ENCODE data around the gene P3H3.

- TF ChIP-seq, protein P1, sequence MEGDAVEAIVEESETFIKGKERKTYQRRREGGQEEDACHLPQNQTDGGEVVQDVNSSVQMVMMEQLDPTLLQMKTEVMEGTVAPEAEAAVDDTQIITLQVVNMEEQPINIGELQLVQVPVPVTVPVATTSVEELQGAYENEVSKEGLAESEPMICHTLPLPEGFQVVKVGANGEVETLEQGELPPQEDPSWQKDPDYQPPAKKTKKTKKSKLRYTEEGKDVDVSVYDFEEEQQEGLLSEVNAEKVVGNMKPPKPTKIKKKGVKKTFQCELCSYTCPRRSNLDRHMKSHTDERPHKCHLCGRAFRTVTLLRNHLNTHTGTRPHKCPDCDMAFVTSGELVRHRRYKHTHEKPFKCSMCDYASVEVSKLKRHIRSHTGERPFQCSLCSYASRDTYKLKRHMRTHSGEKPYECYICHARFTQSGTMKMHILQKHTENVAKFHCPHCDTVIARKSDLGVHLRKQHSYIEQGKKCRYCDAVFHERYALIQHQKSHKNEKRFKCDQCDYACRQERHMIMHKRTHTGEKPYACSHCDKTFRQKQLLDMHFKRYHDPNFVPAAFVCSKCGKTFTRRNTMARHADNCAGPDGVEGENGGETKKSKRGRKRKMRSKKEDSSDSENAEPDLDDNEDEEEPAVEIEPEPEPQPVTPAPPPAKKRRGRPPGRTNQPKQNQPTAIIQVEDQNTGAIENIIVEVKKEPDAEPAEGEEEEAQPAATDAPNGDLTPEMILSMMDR (conservative IDR thresholded peaks at IDR 0.05; ENCODE audit: low read depth, low read length), result no peak
- TF ChIP-seq BHLHE40 (IDR thresholded peaks at IDR 0.05; ENCODE audit: low read depth, low read length) (no peak), RFX5 (IDR thresholded peaks at IDR 0.05; ENCODE audit: low read depth, low read length) (no peak), ELK1 (IDR thresholded peaks at IDR 0.05; ENCODE audit: borderline replicate concordance, low read depth, low read length) (no peak), POLR2A (IDR thresholded peaks at IDR 0.05; ENCODE audit: low read depth, low read length) (no peak), RCOR1 (IDR thresholded peaks at IDR 0.05; ENCODE audit: insufficient replicate concordance, low read length) (no peak), RAD21 (IDR thresholded peaks at IDR 0.05; ENCODE audit: low read length) (no peak), SMC3 (IDR thresholded peaks at IDR 0.05; ENCODE audit: low read depth, low read length) (no peak), MXI1 (IDR thresholded peaks at IDR 0.05; ENCODE audit: borderline replicate concordance, low read depth, low read length) (no peak), MAFK (IDR thresholded peaks at IDR 0.05; ENCODE audit: low read depth, low read length) (no peak)
Observed at GRCh38 chr12:6821591-6822425, 6.4 kb upstream of the P3H3 start, which contains the start of gene GPR162.
